ENCODE data around the gene APOO.

GRCh38 chrX:23792861-23793553, 114.7 kb downstream of the APOO start:
- TF ChIP-seq CTCF (conservative IDR thresholded peaks at IDR 0.05) (no peak), EZH2 (IDR thresholded peaks at IDR 0.05; ENCODE audit: low read depth) (no peak)

All from PC-9 (cell line).